GM21526 (cell line): Measurements from ENCODE around the gene C13orf46.
"Not testable (repeated sequence)": the region's sequence is repeated elsewhere in the genome, so short reads cannot be mapped to it uniquely, and the experiment has no call there.

Experiments
- ATAC-seq: cut with Tn5 transposase; IDR thresholded peaks from one replicate; pipeline ENCODE4 v1.9.1; 2021; ENCODE audit warnings: moderate library complexity; ENCODE audit not compliant: unreplicated experiment, low FRiP score

C13orf46 gene

GRCh38 chr13:113973218-113974164 is at the start of gene C13orf46:
Gene C13orf46 (minus strand): TSS chr13:113974076. CDS start chr13:113973997, 79 bp downstream.
- ATAC-seq: no peak

GRCh38 chr13:114022876-114023275 is 49.0 kb upstream of the C13orf46 start:
- ATAC-seq: no peak

GRCh38 chr13:114022309-114022669 is 48.4 kb upstream of the C13orf46 start:
- no peak for ATAC-seq

GRCh38 chr13:114021464-114022308 is 47.8 kb upstream of the C13orf46 start:
- ATAC-seq: no peak

GRCh38 chr13:114020750-114021463 is 47.0 kb upstream of the C13orf46 start:
- no peak for ATAC-seq

GRCh38 chr13:114020134-114020533 is 46.3 kb upstream of the C13orf46 start:
- not testable (repeated sequence) for ATAC-seq

- no peak for ATAC-seq
Measured at GRCh38 chr13:114019367-114019766, 45.5 kb upstream of the C13orf46 start.

- ATAC-seq: no peak
Measured at GRCh38 chr13:114018461-114019055, 44.7 kb upstream of the C13orf46 start.

- no peak for ATAC-seq
Measured at GRCh38 chr13:114017966-114018365, 44.1 kb upstream of the C13orf46 start.

- no peak for ATAC-seq
Measured at GRCh38 chr13:114017028-114017630, 43.3 kb upstream of the C13orf46 start.

GRCh38 chr13:114016321-114017027 is 42.6 kb upstream of the C13orf46 start:
- ATAC-seq: no peak

- no peak for ATAC-seq
Measured at GRCh38 chr13:114015969-114016295, 42.1 kb upstream of the C13orf46 start.

- no peak for ATAC-seq
Measured at GRCh38 chr13:114015111-114015968, 41.5 kb upstream of the C13orf46 start.

- no peak for ATAC-seq
Measured at GRCh38 chr13:114013952-114014629, 40.2 kb upstream of the C13orf46 start.

- no peak for ATAC-seq
Measured at GRCh38 chr13:114013336-114013735, 39.5 kb upstream of the C13orf46 start.

GRCh38 chr13:114012921-114013320 is 39.0 kb upstream of the C13orf46 start:
- ATAC-seq: no peak

GRCh38 chr13:114012141-114012540 is 38.3 kb upstream of the C13orf46 start:
- no peak for ATAC-seq

- ATAC-seq: no peak
Measured at GRCh38 chr13:114011226-114011625, 37.4 kb upstream of the C13orf46 start.
